Prostate gland (tissue), 2 donors: ENCODE data around the gene PMP22. TPM values are rescaled to one million over a fixed set of nuclear protein-coding genes. Genes with fewer than 3 reads are reported as not detected.

Source experiments
- DNase-seq: peaks from one replicate; pipeline ENCODE4 v3.0.0-alpha.2; 2019; ENCODE audit warnings: low spot score
- H3K27ac ChIP-seq, 2 donors: fragments of 200-600 bp; sonication (generic); 2 replicates each; pipeline ENCODE4 v1.5.1; 2017 to 2019
- H3K27me3 ChIP-seq: fragments of 200-600 bp; sonication (generic); replicated peaks from 2 replicates; pipeline ENCODE4 v1.5.1; 2019; ENCODE audit not compliant: insufficient read depth
- H3K36me3 ChIP-seq, 2 donors: fragments of 200-600 bp; sonication (generic); 1 replicate in 1 of 2; 2 replicates in 1 of 2; pipeline versions ENCODE4 v1.5.1 to v1.8.1; 2017 to 2019
- H3K4me1 ChIP-seq: fragments of 200-600 bp; sonication (generic); replicated peaks from 2 replicates; pipeline ENCODE4 v1.5.1; 2019
- H3K4me3 ChIP-seq, 2 donors: fragments of 200-600 bp; sonication (generic); 2 replicates each; pipeline ENCODE4 v1.5.1; 2017 to 2019
- H3K9me3 ChIP-seq: fragments of 200-600 bp; sonication (generic); 2 replicates; pipeline ENCODE4 v1.5.1; 2017
- POLR2A ChIP-seq: fragments of 450-650 bp; IDR thresholded peaks from one replicate; pipeline ENCODE4 v1.6.1; 2016; ENCODE audit warnings: antibody characterized with exemption, mild to moderate bottlenecking
- POLR2AphosphoS5 ChIP-seq: sonication (generic); formaldehyde crosslinking; IDR thresholded peaks from one replicate; pipeline ENCODE4 v1.6.1; 2017; ENCODE audit warnings: antibody characterized with exemption
- WGBS: methylation state at CpG from one replicate; pipeline ENCODE4 v1.1.5; 2018; 5-methylcytosine and 5-hydroxymethylcytosine counted together
- intact Hi-C: fragments of 100-400 bp; cut with DNase I; formaldehyde crosslinking; loops from one replicate; pipeline ENCODE4 v1.14.2; 2022
- total RNA-seq, 2 donors: library from RNA; depleted of rRNA; stranded (reverse); fragments of >200 nt; gene quantifications; one replicate each; pipeline ENCODE4 v1.1.0, GENCODE V29; 2016
- TF ChIP-seq, protein P1 (sequence below), 4 experiments: fragments of 200-600 bp in 2 of 4; fragments of 450-650 bp in 2 of 4; sonication (generic) in 2 of 4; IDR thresholded peaks; 1 replicate in 3 of 4; 2 replicates in 1 of 4; pipeline ENCODE4 v1.5.1; 2016 to 2019; ENCODE audit warnings: antibody characterized with exemption in 4 of 4, mild to moderate bottlenecking in 2 of 4, moderate library complexity in 2 of 4

The PMP22 gene
- total RNA-seq, 2 donors from 2014 or later, result 22.5 to 76.1 TPM

DNA sequence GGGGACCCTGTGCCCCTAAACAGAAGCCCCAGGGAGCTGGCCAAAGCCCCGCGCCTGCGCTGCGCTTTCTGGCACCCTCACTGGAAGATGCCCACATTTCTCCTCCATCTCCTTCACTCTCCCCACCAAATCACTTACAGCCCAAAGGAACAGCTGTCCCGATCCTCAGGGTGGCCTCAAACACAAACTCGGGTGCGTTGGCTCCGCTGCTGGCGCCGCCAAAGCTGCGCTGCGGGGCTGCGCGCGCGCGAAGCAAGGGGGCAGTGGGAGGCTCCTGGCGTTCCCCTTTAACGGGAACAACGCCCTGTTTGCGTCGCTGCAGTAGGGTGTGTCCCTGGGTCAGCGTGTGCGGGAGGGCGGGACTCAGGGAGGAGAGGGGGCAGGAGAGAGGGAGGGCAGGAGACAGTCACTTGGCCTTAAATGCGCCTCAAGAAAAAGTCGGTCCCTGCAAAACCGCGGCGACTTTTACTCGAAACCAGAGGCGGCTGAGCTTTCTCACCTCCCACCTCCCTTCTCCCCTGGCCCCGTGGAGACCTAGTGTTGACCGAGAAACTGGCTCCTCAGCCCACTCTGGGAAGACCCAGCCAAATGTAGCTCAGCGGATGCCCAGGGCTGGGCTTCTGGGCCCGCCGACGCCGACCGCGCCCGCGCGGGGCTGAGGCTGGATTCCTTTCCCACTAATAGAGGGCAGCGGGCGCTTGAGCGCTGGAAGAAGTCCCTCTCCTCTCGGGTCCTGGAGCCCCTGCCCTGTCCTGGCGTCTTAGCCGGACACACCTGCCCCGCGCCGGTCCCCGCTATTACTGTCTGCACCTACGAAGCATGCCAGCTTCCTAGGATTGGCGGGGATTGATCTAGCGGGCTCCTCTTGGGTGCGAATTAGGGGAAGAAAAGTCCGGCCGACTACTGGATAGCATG is 2.6 kb downstream of the PMP22 start:
- intact Hi-C loops, result loop anchor here (2.0 to 5.0 kb wide), 3 partner anchors 46 to 148 kb away; no protein-coding TSS in a partner anchor
- H3K36me3 ChIP-seq, result no peaks in the 10 kb centered on the region
- H3K27me3 ChIP-seq, result no peaks in the 10 kb centered on the region
- peak overlapping the region; percentile 79 to 83 for H3K27ac ChIP-seq
- WGBS, result 2% methylated on average over 58 of the region's 60 CpGs
- no peaks in the 10 kb centered on the region for H3K9me3 ChIP-seq
- H3K4me3 ChIP-seq, result peak overlapping the region; percentile 41 to 42
- H3K4me1 ChIP-seq, result peaks cover 8% of the 10 kb centered on the region
- TF ChIP-seq POLR2AphosphoS5, result peak; percentile 70
- peak; percentile 20 for TF ChIP-seq POLR2A
- TF ChIP-seq, protein P1, sequence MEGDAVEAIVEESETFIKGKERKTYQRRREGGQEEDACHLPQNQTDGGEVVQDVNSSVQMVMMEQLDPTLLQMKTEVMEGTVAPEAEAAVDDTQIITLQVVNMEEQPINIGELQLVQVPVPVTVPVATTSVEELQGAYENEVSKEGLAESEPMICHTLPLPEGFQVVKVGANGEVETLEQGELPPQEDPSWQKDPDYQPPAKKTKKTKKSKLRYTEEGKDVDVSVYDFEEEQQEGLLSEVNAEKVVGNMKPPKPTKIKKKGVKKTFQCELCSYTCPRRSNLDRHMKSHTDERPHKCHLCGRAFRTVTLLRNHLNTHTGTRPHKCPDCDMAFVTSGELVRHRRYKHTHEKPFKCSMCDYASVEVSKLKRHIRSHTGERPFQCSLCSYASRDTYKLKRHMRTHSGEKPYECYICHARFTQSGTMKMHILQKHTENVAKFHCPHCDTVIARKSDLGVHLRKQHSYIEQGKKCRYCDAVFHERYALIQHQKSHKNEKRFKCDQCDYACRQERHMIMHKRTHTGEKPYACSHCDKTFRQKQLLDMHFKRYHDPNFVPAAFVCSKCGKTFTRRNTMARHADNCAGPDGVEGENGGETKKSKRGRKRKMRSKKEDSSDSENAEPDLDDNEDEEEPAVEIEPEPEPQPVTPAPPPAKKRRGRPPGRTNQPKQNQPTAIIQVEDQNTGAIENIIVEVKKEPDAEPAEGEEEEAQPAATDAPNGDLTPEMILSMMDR (IDR thresholded peaks at IDR 0.05), result peak in 2 of 4 experiments; percentile 4 to 28
- peak; percentile 56 for DNase-seq

DNA sequence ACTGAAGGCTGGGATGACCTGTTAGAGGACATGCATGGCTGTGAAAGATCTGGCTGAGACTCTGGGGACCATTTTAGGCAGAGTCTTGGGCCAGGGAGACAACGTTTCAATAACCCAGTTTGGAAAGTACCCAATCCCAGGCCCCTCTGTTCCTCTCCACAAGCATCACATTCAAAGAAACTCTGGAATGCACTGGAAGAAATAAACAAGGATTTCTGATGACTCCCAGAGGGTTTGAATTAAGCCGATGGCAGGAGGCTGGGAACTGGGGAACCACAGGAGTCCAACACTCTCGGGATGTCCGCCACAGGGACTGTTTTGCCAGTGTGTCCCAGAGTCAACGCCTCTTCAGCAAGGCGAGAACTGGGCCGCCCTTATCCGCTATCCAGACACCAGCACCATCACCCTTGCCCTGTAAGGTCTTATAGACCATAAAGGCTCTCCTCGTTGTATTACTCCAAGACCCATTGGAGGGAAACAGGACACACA is 3.3 kb downstream of the PMP22 start:
- no peaks in the 10 kb centered on the region for H3K36me3 ChIP-seq
- peaks cover 8% of the 10 kb centered on the region for H3K4me1 ChIP-seq
- no peaks in the 10 kb centered on the region for H3K27me3 ChIP-seq
- intact Hi-C loops, result loop anchor here (1.0 to 5.0 kb wide), 5 partner anchors 47 to 240 kb away; no protein-coding TSS in a partner anchor
- WGBS, result 17% methylated on average over 9 of the region's 9 CpGs
- no peaks in the 10 kb centered on the region for H3K9me3 ChIP-seq
- TF ChIP-seq POLR2AphosphoS5, result no peak
- TF ChIP-seq, protein P1 (IDR thresholded peaks at IDR 0.05), result no peak
- TF ChIP-seq POLR2A, result no peak
- peak overlapping the region; percentile 79 to 83 for H3K27ac ChIP-seq
- peak overlapping the region; percentile 41 to 42 for H3K4me3 ChIP-seq
- no peak for DNase-seq

DNA sequence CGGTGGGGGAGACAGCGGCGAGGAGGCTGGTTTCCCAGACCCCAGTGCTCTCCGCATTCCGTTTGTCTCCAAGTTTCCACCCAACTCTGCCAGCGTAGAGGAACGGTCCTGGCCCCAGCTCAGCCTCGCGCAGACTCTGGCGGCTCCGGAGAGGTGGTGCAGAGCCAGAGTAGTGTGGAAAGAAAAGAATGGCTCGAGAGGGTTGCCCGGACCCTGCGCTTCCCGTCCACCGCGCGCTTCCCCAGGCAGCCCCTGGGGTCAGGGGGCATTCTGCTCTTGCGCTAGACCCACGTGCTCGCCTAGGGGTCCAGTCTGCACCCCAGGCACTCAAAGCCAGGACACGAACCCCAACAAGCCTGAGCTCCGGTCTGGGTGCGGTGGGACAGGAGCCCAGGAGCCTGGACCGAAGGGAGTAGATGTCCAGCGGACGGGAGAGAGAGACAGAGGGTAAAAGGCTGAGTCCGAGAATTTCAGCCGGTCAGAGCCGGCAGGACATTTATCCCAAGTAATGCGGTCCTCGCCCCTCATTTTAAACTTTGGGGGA is 3.8 kb downstream of the PMP22 start:
- peak overlapping the region; percentile 41 to 42 for H3K4me3 ChIP-seq
- H3K36me3 ChIP-seq, result no peaks in the 10 kb centered on the region
- WGBS, result 7% methylated on average over 31 of the region's 32 CpGs
- no peaks in the 10 kb centered on the region for H3K9me3 ChIP-seq
- H3K27ac ChIP-seq, result peak overlapping the region; percentile 79 to 83
- TF ChIP-seq POLR2A, result no peak
- TF ChIP-seq, protein P1 (IDR thresholded peaks at IDR 0.05), result no peak
- TF ChIP-seq POLR2AphosphoS5, result no peak
- intact Hi-C loops, result loop anchor here (1.0 to 5.0 kb wide), 3 partner anchors 91 to 241 kb away; no protein-coding TSS in a partner anchor
- DNase-seq, result no peak
- peaks cover 8% of the 10 kb centered on the region for H3K4me1 ChIP-seq
- no peaks in the 10 kb centered on the region for H3K27me3 ChIP-seq

DNA sequence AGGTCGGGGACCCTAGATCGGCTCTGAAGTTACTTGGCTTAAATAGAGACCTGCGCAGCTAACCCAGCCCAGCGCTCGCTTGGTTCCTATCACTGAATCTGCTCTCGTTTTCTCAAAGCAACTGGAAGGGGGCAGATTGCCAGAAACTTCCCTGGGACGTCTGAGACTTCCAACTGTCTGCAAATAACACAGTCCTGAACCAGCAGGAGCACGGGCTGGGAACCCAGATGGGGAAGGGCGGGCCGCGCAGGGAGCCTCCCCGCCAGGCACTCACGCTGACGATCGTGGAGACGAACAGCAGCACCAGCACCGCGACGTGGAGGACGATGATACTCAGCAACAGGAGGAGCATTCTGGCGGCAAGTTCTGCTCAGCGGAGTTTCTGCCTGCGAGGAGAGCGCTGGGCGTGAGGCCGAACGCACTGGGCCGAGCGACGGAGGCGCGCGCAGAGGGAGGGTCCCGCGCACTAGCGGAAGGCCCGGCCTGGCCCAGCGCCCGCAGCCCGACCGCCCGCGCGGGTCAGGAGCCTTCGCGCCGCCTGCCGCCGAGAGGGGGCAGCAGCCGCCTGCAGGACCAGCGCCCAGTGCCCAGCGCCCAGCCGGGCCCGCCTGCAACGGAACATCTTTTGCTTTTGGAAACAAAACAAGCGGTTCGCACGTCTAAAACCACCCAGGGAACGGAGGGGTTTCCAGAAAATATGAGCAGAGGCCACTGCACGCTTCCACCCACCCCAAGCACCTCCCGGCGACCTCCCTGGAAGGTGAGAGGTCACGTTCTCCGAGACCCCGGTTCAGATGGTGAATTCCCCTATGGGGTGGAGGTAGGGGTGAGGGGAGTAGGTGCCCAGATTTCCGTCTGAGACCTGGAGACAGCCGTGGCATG is 4.5 kb downstream of the PMP22 start:
- no peaks in the 10 kb centered on the region for H3K27me3 ChIP-seq
- peaks cover 8% of the 10 kb centered on the region for H3K4me1 ChIP-seq
- intact Hi-C loops, result loop anchor here (1.0 to 5.0 kb wide), 3 partner anchors 92 to 242 kb away; no protein-coding TSS in a partner anchor
- no peaks in the 10 kb centered on the region for H3K9me3 ChIP-seq
- peak; percentile 17 for TF ChIP-seq POLR2AphosphoS5
- TF ChIP-seq, protein P1 (IDR thresholded peaks at IDR 0.05), result peak; percentile 72 to 93 (median 84)
- peak; percentile 23 for TF ChIP-seq POLR2A
- peak; percentile 71 for DNase-seq
- H3K36me3 ChIP-seq, result no peaks in the 10 kb centered on the region
- peak overlapping the region; percentile 41 to 42 for H3K4me3 ChIP-seq
- peak overlapping the region; percentile 79 to 83 for H3K27ac ChIP-seq
- WGBS, result 1% methylated on average over 54 of the region's 67 CpGs
